DOHH2 (cell line): ENCODE results near the gene STPG1.

ENCODE experiments used
- H3F3A ChIP-seq: fragments of 200-600 bp; sonication (generic), shearing (Covaris generic); 2 replicates; pipeline ENCODE4 v1.6.0; 2016; ENCODE audit warnings: antibody characterized with exemption, mild to moderate bottlenecking; ENCODE audit not compliant: control insufficient read depth, insufficient read depth
- H3K27ac ChIP-seq: fragments of 200-600 bp; sonication (generic); 2 replicates; pipeline ENCODE4 v1.5.1; 2014; ENCODE audit warnings: low read depth, mild to moderate bottlenecking, low read length, moderate library complexity
- H3K27me3 ChIP-seq: fragments of 200-600 bp; sonication (generic); 2 replicates; pipeline ENCODE4 v1.6.1; 2014; ENCODE audit warnings: mild to moderate bottlenecking, low read length, mixed read lengths; ENCODE audit not compliant: control insufficient read depth
- H3K36me3 ChIP-seq: fragments of 200-600 bp; sonication (generic); 2 replicates; pipeline ENCODE4 v1.6.1; 2014; ENCODE audit warnings: mild to moderate bottlenecking, low read length, moderate library complexity, mixed read lengths; ENCODE audit not compliant: control insufficient read depth
- H3K4me1 ChIP-seq: fragments of 200-600 bp; sonication (generic); 2 replicates; pipeline ENCODE4 v1.6.1; 2014; ENCODE audit warnings: mild to moderate bottlenecking, low read length, mixed read lengths; ENCODE audit not compliant: control insufficient read depth
- H3K4me2 ChIP-seq: fragments of 200-600 bp; sonication (generic); 2 replicates; pipeline ENCODE4 v1.6.0; 2014; ENCODE audit warnings: mild to moderate bottlenecking, low read length, moderate library complexity
- H3K4me3 ChIP-seq: fragments of 200-600 bp; sonication (generic); 2 replicates; pipeline ENCODE4 v1.5.1; 2014; ENCODE audit warnings: mild to moderate bottlenecking, low read length, mixed read lengths
- H3K79me2 ChIP-seq: fragments of 200-600 bp; sonication (generic); 2 replicates; pipeline ENCODE4 v1.6.1; 2014; ENCODE audit warnings: mild to moderate bottlenecking, low read length, mixed read lengths; ENCODE audit not compliant: control insufficient read depth
- H3K9me2 ChIP-seq: fragments of 200-600 bp; sonication (generic); replicated peaks from 2 replicates; pipeline ENCODE4 v1.6.1; 2014; ENCODE audit warnings: mild to moderate bottlenecking, low read length, mixed read lengths; ENCODE audit not compliant: control insufficient read depth
- H3K9me3 ChIP-seq: fragments of 200-600 bp; sonication (generic); 2 replicates; pipeline ENCODE4 v1.6.1; 2014; ENCODE audit warnings: antibody characterized with exemption, low read length, mixed read lengths; ENCODE audit not compliant: control insufficient read depth, insufficient read depth
- H4K20me1 ChIP-seq: fragments of 200-600 bp; sonication (generic); 2 replicates; pipeline ENCODE4 v1.6.0; 2014; ENCODE audit warnings: low read depth, mild to moderate bottlenecking, antibody characterized with exemption, low read length, moderate library complexity; ENCODE audit not compliant: control insufficient read depth, insufficient read depth
- CTCF ChIP-seq: fragments of 200-600 bp; sonication (generic); IDR thresholded peaks from one replicate; pipeline ENCODE4 v1.5.1; 2014; ENCODE audit warnings: antibody characterized with exemption, mild to moderate bottlenecking, low read depth, low read length; ENCODE audit not compliant: poor library complexity, severe bottlenecking
- EZH2phosphoT487 ChIP-seq: fragments of 200-600 bp; sonication (generic); IDR thresholded peaks from 2 replicates; pipeline ENCODE4 v1.6.1; 2017; ENCODE audit warnings: borderline replicate concordance, mild to moderate bottlenecking, antibody characterized with exemption, low read length, moderate library complexity, mixed read lengths

STPG1 gene

GRCh38 chr1:24457866-24458265, 44.3 kb upstream of the STPG1 start:
- H3K9me3 ChIP-seq, result no peaks in the 10 kb centered on the region
- no peaks in the 10 kb centered on the region for H3K27me3 ChIP-seq
- H3K79me2 ChIP-seq, result no peaks in the 10 kb centered on the region
- no peaks in the 10 kb centered on the region for H3F3A ChIP-seq
- no peaks in the 10 kb centered on the region for H4K20me1 ChIP-seq
- no peak overlapping the region for H3K4me3 ChIP-seq
- TF ChIP-seq EZH2phosphoT487 (no peak), CTCF (no peak)
- peaks cover 18% of the 10 kb centered on the region for H3K36me3 ChIP-seq
- 0 out of 2 replicates have a peak, but pooled peaks cover 3% of the 10 kb centered on the region for H3K4me1 ChIP-seq
- H3K27ac ChIP-seq, result no peak overlapping the region
- H3K4me2 ChIP-seq, result no peak overlapping the region
- no peaks in the 10 kb centered on the region for H3K9me2 ChIP-seq

- Histone ChIP-seq H3K4me3 (no peak overlapping the region), H4K20me1 (no peaks in the 10 kb centered on the region), H3F3A (no peaks in the 10 kb centered on the region), H3K9me2 (no peaks in the 10 kb centered on the region), H3K27me3 (no peaks in the 10 kb centered on the region), H3K4me2 (no peak overlapping the region), H3K36me3 (peaks cover 20% of the 10 kb centered on the region), H3K4me1 (peaks cover 3% of the 10 kb centered on the region; the same call in 1 of the 2 replicates), H3K9me3 (no peaks in the 10 kb centered on the region), H3K27ac (no peak overlapping the region), H3K79me2 (no peaks in the 10 kb centered on the region)
- TF ChIP-seq CTCF (no peak), EZH2phosphoT487 (no peak)
Measured at GRCh38 chr1:24455272-24455671, 41.7 kb upstream of the STPG1 start.

- Histone ChIP-seq H3K36me3 (peaks cover 22% of the 10 kb centered on the region), H3K27me3 (no peaks in the 10 kb centered on the region), H4K20me1 (no peaks in the 10 kb centered on the region), H3K79me2 (no peaks in the 10 kb centered on the region), H3K9me3 (no peaks in the 10 kb centered on the region), H3K9me2 (no peaks in the 10 kb centered on the region), H3F3A (no peaks in the 10 kb centered on the region), H3K4me2 (no peak overlapping the region), H3K4me3 (no peak overlapping the region), H3K4me1 (peaks cover 3% of the 10 kb centered on the region; the same call in 1 of the 2 replicates), H3K27ac (no peak overlapping the region)
- TF ChIP-seq CTCF, result no peak
- TF ChIP-seq EZH2phosphoT487, result no peak
Measured at GRCh38 chr1:24454673-24455072, 41.1 kb upstream of the STPG1 start.
